HG03175 (cell line): ENCODE results near the gene MUL1.
"Not testable (repeated sequence)": the region's sequence is repeated elsewhere in the genome, so short reads cannot be mapped to it uniquely, and the experiment has no call there.

Source experiments
- ATAC-seq: cut with Tn5 transposase; IDR thresholded peaks from one replicate; pipeline ENCODE4 v1.9.1; 2021; ENCODE audit warnings: mild to moderate bottlenecking, moderate library complexity; ENCODE audit not compliant: unreplicated experiment

The MUL1 gene

DNA sequence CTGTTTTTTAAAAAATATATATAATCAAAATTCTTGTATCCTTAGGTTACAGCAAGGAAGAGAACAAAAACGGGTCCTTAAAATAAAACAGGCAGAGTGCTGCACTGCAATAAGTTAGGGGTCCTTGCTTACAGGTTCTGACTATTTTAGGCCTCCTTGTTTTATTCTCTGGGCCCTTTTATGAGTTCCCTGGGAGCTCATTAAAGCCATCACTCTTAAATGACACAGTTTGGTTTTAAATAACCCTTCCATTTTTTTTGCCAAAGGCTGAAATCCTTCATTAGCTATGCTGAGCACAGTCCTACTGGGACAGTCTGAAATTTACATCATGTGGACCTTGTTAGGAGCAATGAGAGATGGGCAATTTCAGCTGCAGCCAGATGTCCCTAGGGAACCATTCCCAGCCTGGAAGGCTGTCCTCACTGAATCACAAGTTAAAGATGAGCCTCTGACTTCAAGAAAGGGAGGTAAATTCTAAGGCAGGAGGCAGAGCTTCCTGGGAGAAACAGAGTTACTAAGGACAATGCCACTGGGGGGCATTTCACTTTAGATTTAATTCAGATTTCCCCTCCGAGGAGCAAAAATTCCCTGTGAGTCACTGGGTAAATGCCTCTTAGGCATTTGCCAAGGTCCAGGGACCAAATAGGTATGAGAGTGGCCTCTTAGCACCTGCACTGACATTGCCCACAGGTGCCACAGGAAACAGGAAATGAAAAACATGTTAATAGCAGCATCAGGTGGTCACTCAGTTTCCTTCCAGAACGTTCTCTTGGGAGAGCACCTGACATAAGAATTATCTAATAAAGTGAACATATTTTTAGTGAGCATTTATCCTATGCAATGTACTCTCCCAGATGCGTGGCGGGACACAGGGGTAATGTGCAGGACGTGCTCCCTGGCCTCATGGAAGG is 3.8 kb upstream of the MUL1 start:
- no peak for ATAC-seq

DNA sequence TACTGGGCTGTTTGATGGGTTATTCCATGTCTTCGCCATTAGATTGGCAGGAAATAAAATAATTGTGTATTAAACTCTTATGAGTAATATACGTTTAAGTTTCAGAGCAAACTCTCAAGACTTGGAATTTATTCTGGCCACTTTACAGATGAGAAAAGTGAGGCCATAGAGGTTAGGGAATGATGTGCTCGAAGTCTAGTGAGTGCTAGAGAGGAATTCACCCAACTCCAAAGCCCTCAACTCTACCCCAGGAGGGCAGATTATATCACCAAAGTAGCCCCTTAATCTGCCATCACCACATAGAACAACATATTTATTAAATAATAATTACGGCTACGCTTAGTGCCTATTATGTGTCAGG is 440 bp upstream of the MUL1 start:
- ATAC-seq = no peak

DNA sequence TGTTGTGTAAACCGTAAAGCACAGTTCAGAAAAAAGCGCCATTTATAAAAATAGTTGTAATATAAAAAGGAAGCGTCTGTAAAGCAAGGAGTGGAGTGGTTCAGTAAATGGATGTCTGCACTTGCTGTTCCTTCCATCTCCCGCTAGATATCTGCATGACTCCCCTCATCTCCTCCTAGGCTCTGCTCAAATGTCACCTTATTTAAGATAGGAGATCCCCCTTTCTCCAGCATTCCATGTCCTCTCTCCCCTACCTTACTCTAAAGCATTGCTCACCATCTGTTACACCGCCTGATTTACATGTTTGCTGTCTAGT is 745 bp downstream of the MUL1 start:
- peak; percentile 21 for ATAC-seq

DNA sequence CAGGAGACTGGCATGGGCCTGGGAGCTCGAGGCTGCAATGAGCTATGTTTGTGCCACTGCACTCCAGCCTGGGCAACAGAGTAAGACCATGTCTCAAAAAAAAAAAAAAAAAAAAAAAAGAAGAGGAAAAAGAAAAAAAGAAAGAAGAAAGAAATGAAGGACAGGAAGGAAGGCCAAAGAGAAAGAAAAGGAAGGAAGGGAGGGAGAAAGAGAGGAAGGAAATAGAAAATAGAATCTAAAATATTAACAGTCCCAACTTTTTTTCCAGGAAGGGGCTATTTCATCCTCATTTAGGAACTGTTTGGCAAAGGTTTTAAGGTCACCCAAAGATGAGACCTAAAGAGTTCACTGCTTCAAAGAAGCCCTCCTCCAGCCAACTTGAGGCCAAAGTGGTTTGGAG is 2.5 kb downstream of the MUL1 start:
- ATAC-seq = no peak

DNA sequence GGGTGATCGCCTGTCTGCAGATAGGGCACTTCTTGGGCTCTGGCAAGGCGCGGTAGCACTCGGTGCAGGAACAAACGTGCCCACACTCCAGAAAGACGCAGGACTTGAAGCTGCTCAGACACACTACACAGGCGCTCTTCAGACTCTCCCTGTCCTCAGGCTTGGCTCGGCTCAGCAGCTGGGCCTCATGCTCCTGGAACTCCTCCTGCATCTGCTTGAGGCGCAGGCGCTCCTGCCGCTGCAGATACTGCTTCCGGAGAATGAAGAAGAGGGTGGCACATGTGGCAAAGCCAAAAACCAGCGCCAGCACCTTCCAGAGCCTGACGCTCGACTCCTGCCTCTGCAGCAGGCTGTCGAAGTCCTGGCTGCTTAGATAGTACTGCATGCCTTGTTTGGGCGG is 7.2 kb downstream of the MUL1 start:
- ATAC-seq = no peak

DNA sequence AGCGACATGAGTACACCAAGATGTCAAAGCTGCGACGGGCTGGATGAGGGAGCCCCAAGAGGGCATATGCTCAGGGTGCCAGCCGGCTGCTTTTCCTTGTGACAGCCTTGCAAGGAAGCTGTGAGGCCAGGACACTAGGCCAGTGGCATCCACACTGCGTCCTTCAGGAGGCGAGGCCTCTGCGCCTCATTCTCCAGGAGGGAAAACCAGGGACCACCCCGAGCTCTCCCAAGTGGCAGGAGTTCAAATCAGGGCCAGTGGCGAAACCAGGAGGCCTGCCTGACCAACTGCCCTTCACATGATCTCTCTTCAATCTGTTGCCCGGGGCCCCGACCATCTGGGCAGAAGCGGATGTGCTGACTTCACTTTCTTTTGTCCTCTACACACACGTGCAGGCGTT is 8.2 kb downstream of the MUL1 start:
- ATAC-seq = no peak

DNA sequence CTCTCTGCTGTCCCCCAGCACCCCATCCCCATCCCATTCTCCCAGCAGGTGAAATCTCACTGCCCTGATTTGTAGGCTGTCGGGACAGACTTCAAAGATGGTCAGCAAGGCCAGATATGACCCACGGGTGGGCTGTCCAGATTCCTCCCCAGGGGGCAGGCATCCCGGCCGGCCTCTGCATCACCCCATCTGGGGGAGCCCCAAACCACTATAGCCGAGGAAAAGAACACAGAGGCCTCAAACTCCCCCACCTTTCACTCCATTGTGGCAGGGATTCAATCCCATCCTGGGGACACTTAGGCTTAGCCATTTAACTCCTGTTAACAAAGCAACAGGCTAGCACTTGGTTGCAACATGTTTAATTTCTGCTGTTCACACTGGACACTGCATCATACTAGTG is 8.8 kb downstream of the MUL1 start:
- no peak for ATAC-seq

DNA sequence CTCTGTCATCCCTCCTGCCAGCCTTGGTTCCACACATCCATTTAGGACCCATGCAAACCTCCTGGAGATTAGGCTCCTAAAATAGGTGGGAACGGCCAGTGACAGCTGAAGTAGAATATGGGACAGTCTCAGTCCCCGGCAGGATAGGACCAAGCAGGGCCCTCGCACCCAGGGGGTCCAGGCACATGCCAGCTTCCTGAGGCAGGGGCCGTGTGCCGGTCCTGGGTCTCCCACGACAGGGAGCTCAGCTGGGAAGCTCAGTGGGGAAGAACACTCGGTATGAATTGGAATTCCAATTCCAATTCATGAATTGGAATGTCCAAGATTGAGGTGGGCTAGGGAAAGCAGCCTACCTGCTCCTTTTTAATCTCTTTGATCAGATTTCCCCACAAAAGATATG is 9.8 kb downstream of the MUL1 start:
- ATAC-seq = no peak

DNA sequence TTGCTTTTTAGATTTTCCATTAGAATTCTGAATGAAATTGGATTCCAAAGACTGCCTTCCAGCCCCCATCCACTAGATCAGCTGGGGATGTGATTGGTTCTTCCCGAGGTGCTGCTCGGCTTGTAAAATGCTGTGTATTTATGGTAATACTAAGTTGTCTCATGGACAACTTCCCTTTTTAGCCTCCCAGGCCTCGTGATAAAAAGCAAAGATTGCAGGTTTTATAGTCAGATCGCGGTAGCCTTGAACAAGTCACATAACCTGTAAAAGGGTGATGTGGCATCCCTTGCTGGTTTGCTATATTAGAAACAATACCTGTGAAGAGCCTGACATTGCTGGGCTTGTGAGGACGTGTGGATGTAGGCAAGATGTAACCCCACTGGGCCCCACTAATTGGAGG is 10.4 kb downstream of the MUL1 start:
- no peak for ATAC-seq

DNA sequence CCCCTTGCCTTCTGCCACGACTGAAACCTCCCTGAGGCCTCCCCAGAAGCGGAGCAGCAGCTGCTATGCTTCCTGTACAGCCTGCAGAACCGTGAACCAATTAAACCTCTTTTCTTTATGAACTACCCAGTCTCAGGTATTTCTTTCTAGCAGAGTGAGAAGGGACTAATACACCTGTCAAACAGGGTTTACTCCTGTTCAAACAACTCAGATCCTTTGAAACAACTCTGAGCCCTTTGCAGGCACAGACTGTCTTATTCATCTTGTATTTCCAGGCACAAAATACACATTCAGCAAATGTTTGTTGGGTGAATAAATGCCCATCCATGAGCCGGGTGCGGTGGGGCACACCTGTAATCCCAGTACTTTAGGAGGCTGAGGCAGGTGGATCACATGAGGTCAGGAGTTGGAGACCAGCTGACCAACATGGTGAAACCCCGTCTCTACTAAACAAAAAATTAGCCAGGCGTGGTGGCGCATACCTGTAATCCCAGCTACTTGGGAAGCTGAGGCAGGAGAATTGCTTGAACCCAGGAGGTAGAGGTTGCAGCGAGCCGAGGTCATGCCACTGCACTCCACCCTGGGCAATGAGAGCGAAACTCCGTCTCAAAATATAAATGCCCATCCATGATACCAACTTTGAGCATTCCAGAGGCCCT is 11.1 kb downstream of the MUL1 start:
- ATAC-seq = not testable (repeated sequence)

DNA sequence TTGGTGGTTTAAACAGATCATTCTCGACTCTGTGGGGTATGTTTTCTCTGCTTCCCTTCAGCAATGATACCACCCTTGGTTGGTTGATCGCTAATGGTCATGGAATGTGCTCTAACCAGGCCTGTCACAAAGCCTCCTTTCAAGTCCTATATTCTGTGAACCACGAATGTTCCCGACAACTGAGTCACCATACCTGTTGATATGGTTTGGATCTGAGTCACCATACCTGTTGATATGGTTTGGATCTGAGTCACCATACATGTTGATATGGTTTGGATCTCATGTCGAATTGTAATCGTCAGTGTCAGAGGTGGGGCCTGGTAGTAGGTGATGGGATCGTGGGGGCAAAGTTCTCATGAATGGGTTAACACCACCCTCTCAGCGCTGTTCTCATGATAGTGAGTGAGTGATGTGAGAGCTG is 11.7 kb downstream of the MUL1 start:
- ATAC-seq = no peak

DNA sequence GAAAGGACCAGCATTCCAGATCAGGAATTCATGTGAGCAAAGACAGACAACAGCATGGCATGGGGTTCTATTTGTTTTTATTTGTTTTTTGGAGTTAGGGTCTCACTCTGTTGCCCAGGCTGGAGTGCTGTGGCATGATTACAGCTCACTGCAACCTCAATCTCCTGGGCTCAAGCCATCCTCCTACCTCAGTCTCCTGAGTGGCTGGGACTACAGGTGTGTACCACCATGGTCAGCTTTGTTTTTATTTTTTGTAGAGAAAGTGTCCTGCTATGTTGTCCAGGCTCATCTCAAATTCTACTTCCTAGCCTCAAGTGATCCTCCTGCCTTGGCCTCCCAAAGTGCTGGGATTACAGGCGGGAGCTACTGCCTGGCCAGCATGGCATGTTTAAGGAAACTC is 12.3 kb downstream of the MUL1 start:
- ATAC-seq = no peak

DNA sequence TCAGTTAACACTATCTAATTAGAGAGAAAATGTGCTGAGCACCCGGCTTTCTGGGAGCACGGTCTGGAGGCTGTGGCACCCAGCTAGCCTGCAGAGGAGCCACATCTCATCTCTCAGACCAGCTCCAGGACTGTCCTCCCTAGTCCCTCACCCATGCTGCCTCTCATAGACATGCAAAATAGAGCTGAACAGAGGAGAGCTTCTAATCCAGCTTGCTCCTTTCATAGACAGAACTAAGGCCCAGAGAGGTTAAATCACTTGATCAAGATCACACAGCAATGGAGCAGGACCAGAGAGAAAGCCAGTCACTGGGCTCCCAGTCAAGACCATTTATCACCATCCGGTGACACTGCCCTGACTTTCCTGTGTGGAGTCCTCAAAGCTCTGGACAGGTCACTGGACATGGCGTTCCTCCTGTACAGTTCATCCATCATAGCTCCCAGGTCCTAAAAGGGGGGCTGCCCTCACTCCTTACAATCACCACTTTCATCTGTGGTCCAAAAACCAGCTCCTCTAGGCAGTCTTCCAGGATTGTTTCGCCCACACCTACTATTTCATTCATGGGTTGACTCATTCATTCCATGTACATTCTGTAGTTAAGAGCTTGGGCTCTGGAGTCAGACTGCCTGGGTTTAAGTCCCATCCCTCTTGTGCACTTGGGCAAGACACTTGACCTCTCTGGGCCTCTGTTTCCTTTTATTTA is 13.2 kb downstream of the MUL1 start:
- no peak for ATAC-seq

DNA sequence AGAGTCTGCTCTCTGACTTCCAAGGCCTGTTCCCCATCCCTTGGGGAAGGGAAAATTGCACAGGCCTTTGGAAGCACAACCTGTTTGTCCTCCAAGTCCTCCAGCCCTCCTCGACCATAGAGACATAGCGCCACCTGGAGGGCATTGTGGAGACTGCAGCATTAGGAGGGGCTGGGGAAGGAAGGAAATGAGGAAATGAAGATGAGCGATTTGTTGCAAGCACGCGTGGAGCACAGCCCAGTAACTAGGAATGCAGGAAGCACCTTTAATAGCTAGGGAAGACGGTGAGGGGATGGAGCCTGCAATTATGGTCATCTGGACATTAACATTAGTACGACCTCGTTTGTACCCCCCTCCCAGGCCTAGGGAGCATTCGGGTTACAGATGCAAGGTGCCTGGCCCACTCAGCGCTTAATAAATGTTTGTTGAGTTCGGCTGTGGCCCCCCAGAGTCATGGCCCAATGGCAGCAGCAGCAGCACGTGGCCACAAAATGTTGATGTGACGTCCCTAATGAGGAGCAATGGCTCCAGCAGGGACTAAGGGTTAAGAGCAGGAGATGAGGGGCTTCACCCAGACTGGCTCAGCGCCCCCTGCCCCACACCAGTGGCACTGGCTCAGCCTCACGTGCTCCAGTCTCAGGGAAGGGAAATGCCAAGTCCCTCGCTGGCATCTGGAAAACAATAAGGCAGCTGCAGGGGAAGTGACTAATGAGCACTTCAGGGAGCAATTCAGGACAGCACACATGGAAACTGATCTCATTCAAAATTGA is 13.9 kb downstream of the MUL1 start:
- no peak for ATAC-seq

DNA sequence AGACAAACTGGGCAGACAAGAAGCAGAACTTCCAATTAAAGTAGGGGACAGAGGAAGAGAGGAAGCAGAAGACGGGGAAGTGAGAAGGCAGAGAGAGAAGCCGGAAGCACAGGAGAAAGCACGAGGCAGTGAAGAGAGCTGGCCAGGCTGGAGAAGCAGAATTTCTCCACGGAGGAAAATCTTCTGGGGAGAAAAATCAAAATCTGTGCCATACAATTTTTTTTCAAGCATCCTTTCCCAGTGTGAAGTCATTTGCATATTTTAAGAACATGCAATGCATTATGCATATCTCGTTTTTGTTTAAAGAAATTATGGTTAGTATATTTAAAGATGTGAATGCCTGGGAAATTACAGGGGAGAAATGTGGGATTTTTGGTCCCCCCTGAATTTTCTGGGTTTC is 14.6 kb downstream of the MUL1 start:
- ATAC-seq = no peak

DNA sequence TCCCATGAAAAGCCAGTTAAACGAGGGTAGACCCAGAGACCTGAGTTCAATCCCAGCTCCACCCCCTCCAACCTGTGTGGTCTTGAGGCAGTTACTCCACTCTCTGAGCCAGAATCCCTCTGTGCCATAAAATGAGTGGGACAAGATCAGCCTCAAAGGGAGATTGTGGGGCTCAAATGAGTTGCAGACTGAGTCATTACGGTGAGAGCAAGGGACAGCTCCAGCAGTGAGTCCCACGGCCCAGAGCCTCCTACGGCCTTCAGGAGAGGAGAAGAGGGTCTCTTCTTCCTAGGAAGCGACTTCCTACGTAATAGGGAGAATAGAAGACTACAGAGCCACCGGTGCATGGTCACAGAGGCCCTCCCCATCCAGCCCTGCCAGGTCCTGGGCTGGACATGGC is 15.2 kb downstream of the MUL1 start:
- ATAC-seq = no peak

DNA sequence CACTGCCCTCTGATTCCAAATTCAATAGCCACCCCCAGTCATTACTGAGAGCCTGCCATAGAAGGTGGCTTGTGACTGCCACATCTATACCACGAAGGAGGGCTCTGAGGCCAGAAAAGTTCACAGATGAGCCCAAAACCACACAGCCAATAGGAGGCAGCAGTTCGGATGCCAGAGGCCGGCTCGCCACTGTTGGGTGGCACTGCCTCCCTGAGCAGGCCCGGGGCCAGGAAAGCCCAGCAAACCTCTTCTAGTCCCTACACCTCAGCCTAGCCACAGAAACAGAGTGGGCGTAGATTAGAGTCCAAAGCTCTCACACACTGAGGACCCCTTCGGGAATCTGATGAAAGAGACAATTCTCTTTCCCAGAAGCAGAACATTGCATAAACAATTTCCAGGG is 16.1 kb downstream of the MUL1 start:
- ATAC-seq = no peak

DNA sequence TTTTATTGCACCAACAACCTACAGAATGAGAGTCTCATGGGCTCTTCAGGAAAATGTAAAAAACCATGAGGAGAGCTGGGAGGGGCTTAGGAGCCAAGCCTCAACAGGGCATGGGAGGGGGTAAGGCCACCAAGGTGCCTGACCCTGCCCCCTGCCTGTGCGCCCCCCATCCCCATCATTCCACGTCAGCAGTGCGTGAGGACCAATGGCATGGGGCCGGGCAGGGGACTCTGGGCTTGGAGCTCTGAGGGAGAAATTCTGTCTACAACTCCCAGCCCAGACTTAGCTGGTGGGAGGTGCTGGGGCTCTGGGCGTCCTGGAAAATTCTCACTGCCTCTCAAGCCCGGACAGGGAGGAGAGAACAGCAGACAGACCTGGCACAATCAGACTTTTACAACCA is 16.8 kb downstream of the MUL1 start:
- ATAC-seq = no peak

DNA sequence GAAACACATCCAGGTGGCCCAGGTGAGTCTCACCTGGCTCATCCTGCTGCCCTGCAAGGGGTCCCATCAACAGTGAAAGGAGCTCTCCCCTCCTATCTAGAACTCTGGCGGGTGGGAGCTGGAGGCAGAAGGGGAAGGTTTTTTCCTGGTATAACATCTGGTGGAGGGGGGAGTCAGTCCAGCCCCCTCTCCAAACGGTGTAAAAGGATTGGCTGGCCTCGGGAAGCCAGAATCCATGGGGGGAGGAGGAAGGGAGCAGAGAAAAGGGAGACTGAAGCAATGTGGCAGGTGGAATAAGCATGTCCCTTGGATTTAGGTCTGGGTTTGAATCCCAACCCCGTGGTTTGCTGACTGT is 20.7 kb downstream of the MUL1 start:
- no peak for ATAC-seq

DNA sequence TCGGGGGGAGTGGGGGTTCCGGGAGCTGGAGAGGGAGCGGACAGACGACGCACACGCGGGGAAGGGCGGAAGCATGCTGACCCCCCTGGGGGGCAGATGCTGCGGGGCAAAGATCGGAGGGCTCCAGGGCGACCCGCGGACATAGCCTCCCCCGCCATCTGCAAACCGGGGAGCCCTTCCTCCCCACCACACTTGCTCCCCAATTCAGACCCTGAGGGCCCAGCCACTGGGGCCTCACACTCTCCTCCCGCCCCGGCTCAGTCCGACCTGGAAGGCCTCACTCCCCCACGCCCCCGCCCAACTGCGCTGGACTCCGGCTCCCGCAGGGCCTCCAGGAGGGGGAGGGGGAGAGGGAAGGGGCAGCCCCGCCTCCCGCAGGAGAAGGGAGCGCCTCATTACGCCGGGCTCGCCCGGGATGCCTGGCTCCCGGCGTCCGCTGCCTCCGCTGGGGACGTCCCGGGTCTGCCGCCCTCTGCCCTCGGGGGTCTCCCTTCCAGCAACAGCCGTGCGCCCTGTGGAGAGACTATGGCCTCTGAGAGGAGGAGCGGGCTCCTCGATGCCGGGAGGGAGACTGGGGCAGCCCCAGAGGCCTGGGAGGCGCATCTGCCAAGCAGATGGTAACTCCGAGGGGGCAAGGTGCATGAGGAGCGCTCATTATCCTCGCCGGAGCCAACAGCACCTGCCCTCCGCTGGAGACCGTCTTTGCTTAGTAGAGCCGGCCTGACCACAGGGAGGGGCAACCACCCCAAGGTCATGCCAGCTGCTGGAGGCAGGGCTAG is 21.3 kb downstream of the MUL1 start:
- no peak for ATAC-seq
